DND-41 (cell line): ENCODE data around the gene TMEM9B.

ENCODE experiments used
- ATAC-seq: fragments of 200-7000 bp; cut with Tn5 transposase; 3 replicates; pipeline ENCODE4 v1.9.1; 2021; ENCODE audit warnings: low read depth; ENCODE audit not compliant: insufficient read depth
- DNase-seq: peaks from one replicate; pipeline ENCODE4 v3.0.0-alpha.2; 2020
- H2AFZ ChIP-seq: 2 replicates; pipeline ENCODE4 v1.6.0; 2012; ENCODE audit warnings: low read depth, low read length
- H3K27ac ChIP-seq: 2 replicates; pipeline ENCODE4 v1.5.1; 2012; ENCODE audit warnings: low read length, inconsistent platforms
- H3K27me3 ChIP-seq: fragments of 200-600 bp; sonication (generic); 2 replicates; pipeline ENCODE4 v1.6.0; 2012; ENCODE audit warnings: low read length, mild to moderate bottlenecking, inconsistent platforms; ENCODE audit not compliant: insufficient read depth, poor library complexity
- H3K36me3 ChIP-seq: 2 replicates; pipeline ENCODE4 v1.5.1; 2012; ENCODE audit warnings: low read length, inconsistent platforms; ENCODE audit not compliant: insufficient read depth
- H3K4me1 ChIP-seq: 2 replicates; pipeline ENCODE4 v1.5.1; 2012; ENCODE audit warnings: mild to moderate bottlenecking, low read length; ENCODE audit not compliant: insufficient read depth
- H3K4me2 ChIP-seq: 2 replicates; pipeline ENCODE4 v1.6.0; 2012; ENCODE audit warnings: mild to moderate bottlenecking, moderate library complexity, low read length, inconsistent platforms; ENCODE audit not compliant: insufficient read depth
- H3K4me3 ChIP-seq, 2 experiments: fragments of 200-600 bp in 1 of 2; shearing (Covaris generic) in 1 of 2; 2 replicates each; pipeline ENCODE4 v1.5.1; 2012 to 2016; ENCODE audit warnings: inconsistent platforms in 2 of 2, low read length in 2 of 2, mild to moderate bottlenecking in 2 of 2, low read depth in 1 of 2, moderate library complexity in 1 of 2
- H3K79me2 ChIP-seq: 2 replicates; pipeline ENCODE4 v1.6.0; 2012; ENCODE audit warnings: low read length, inconsistent platforms; ENCODE audit not compliant: insufficient read depth
- H3K9ac ChIP-seq: 2 replicates; pipeline ENCODE4 v1.6.0; 2012; ENCODE audit warnings: low read depth, mild to moderate bottlenecking, inconsistent platforms, low read length, moderate library complexity
- H3K9me3 ChIP-seq: 2 replicates; pipeline ENCODE4 v1.5.1; 2012; ENCODE audit warnings: low read length, moderate library complexity, mild to moderate bottlenecking, inconsistent platforms; ENCODE audit not compliant: insufficient read depth, severe bottlenecking
- H4K20me1 ChIP-seq: 2 replicates; pipeline ENCODE4 v1.6.0; 2012; ENCODE audit warnings: low read length; ENCODE audit not compliant: insufficient read depth
- EZH2 ChIP-seq: IDR thresholded peaks from 3 replicates; pipeline ENCODE4 v1.6.1; 2012; ENCODE audit warnings: borderline replicate concordance, low read depth, mild to moderate bottlenecking, moderate library complexity, low read length, inconsistent platforms; ENCODE audit not compliant: severe bottlenecking
- TF ChIP-seq, protein P1 (sequence below): IDR thresholded peaks from 2 replicates; pipeline ENCODE4 v1.5.1; 2012; ENCODE audit warnings: borderline replicate concordance, low read length, moderate library complexity, mild to moderate bottlenecking; ENCODE audit not compliant: poor library complexity, severe bottlenecking; ENCODE audit errors: extremely low read depth

TMEM9B gene

DNA sequence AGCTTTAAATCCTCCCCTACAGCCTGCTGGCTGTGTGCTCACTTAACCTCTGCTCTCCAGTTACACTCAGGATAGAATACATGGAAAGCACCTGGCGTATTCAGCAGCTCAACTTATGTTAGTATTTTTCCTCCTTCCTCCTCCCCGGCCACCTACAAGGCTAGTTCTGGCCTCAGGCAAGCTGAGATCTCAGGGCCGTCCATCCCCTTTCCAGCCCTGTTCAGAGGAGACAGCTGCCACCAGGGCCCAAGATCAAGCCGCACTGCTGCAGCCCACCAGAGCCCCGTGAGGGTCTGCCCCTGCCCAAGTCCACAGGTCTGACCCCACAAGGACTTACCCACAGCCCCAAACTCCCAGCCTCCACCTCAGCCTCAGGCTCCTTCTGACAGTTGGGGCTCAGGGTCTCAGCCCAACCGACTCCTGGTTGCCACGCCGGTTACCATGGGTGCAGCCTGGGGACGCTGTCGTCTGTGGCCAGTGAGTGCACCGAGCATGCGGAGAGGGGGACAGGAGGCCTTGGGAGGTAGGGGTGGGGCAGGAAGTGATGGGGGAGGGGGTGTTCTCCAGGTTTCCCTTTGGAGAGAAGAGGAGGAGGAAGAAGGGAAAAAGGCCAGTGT is 31.6 kb downstream of the TMEM9B start, which contains the start of gene C11orf16:
C11orf16 (minus strand) TSS at position 384 of the 617 bp plus-strand sequence. CDS start 639 bp downstream, outside the sequence.
- DNase-seq (no peak), ATAC-seq (no peak)
- Histone ChIP-seq H3K4me1 (no peaks in the 10 kb centered on the region), H3K36me3 (no peaks in the 10 kb centered on the region), H3K4me2 (no peak within 1 kb of the TSS), H3K27me3 (no peaks in the 10 kb centered on the region), H3K9ac (no peak within 1 kb of the TSS), H3K4me3 (no peak within 1 kb of the TSS), H3K9me3 (no peaks in the 10 kb centered on the region), H3K27ac (no peak within 1 kb of the TSS), H4K20me1 (no peaks in the 10 kb centered on the region), H3K79me2 (no peaks in the 10 kb centered on the region), H2AFZ (no peak within 1 kb of the TSS)
- TF ChIP-seq EZH2 = no peak
- TF ChIP-seq, protein P1, sequence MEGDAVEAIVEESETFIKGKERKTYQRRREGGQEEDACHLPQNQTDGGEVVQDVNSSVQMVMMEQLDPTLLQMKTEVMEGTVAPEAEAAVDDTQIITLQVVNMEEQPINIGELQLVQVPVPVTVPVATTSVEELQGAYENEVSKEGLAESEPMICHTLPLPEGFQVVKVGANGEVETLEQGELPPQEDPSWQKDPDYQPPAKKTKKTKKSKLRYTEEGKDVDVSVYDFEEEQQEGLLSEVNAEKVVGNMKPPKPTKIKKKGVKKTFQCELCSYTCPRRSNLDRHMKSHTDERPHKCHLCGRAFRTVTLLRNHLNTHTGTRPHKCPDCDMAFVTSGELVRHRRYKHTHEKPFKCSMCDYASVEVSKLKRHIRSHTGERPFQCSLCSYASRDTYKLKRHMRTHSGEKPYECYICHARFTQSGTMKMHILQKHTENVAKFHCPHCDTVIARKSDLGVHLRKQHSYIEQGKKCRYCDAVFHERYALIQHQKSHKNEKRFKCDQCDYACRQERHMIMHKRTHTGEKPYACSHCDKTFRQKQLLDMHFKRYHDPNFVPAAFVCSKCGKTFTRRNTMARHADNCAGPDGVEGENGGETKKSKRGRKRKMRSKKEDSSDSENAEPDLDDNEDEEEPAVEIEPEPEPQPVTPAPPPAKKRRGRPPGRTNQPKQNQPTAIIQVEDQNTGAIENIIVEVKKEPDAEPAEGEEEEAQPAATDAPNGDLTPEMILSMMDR = no peak

DNA sequence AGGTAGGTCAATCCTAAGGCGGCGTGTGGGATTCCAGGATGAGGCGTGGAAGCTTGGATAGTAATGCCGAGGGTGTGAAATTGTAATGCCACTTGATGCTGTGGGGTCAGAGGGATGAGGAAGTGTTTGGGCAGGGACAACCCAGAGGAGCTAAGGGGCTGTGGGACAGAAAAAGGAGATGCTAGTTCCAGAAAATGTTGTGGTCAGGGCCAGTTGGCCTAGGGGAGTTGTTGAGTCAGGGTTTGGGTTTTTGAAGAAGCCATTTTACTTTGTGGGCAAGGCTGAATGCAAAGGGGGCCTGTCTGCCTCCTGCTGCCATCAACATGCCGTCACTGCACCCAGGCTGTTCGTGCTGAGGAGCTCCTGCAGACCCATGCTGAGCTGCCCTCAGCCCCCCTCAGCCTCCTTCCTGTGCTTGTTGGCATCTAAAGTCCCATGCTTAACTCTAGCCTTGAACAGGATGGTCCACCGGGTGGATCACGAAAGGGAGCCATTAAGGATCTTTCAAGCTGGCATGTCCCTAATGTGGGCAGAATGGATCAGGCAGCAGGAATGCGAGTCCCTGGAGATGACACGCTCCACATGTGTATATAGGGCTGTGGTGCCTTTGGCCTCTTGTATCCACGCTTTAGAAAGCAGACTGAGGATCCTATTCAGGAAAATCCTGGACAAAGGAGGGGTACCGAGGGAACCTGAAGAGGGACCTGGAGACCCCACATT is 33.6 kb downstream of the TMEM9B start:
- H3K36me3 ChIP-seq = no peaks in the 10 kb centered on the region
- no peak overlapping the region for H3K9ac ChIP-seq
- DNase-seq = no peak
- no peak overlapping the region for H3K4me2 ChIP-seq
- H3K9me3 ChIP-seq = no peaks in the 10 kb centered on the region
- no peak for ATAC-seq
- no peaks in the 10 kb centered on the region for H3K4me1 ChIP-seq
- TF ChIP-seq, protein P1 = no peak
- no peak for TF ChIP-seq EZH2
- no peaks in the 10 kb centered on the region for H4K20me1 ChIP-seq
- H3K79me2 ChIP-seq = no peaks in the 10 kb centered on the region
- no peak overlapping the region for H2AFZ ChIP-seq
- H3K27me3 ChIP-seq = no peaks in the 10 kb centered on the region
- H3K27ac ChIP-seq = no peak overlapping the region
- H3K4me3 ChIP-seq = no peak overlapping the region

DNA sequence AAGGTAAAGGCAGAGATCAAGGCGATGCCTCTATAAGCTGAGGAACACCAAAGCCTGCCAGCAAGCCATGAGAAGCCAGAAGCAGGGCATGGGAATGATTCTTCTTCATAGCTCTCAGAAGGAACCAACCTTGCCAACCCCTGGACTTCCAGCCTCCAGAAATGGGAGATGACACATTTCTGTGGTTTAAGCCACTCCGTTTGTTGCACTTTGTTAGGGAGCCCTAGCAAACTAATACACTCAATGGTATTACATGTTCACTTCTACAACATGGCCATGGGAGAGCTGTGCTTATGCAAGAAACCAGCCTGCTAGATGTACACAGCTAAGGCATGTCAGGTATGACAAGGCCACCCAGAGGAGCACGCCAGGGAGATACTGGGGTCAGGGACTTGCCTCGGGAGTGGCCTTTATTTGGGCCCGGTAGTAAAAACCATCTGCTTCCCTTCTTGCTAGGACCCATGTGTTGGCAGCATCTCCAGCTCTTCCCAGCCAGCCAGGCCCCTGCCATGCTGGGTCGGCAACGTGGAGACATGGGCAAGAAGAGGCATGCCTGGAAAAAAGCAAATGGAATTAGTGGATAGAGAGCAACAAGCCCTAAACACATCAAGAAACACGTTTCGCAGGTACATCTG is 35.1 kb downstream of the TMEM9B start:
- Histone ChIP-seq H3K9ac (no peak overlapping the region), H4K20me1 (no peaks in the 10 kb centered on the region), H3K9me3 (no peaks in the 10 kb centered on the region), H3K27me3 (no peaks in the 10 kb centered on the region), H3K36me3 (peaks cover 10% of the 10 kb centered on the region; the same call in 1 of the 2 replicates), H3K4me3 (no peak overlapping the region), H3K4me2 (no peak overlapping the region), H2AFZ (no peak overlapping the region), H3K4me1 (no peaks in the 10 kb centered on the region), H3K79me2 (no peaks in the 10 kb centered on the region), H3K27ac (no peak overlapping the region)
- TF ChIP-seq, protein P1 = no peak
- TF ChIP-seq EZH2 = no peak
- DNase-seq = no peak
- ATAC-seq = no peak
